Kidney epithelial cell (primary cell): ENCODE results near the gene ZBTB21. TPM values are rescaled to one million over a fixed set of nuclear protein-coding genes. Genes with fewer than 3 reads are reported as not detected.

Source experiments
- DNase-seq: peaks from one replicate; pipeline ENCODE4 v3.0.0-alpha.2; 2010; ENCODE audit warnings: low read depth
- H3K27me3 ChIP-seq: 2 replicates; pipeline ENCODE4 v1.6.0; 2011; ENCODE audit warnings: low read length; ENCODE audit not compliant: control insufficient read depth, insufficient read depth
- H3K36me3 ChIP-seq: 2 replicates; pipeline ENCODE4 v1.5.1; 2011; ENCODE audit warnings: low read length; ENCODE audit not compliant: control insufficient read depth, insufficient read depth
- H3K4me3 ChIP-seq: 2 replicates; pipeline ENCODE4 v1.5.1; 2011; ENCODE audit warnings: low read depth, mild to moderate bottlenecking, control low read depth, low read length
- CTCF ChIP-seq: IDR thresholded peaks from 2 replicates; pipeline ENCODE4 v1.5.1; 2011; ENCODE audit warnings: mild to moderate bottlenecking, moderate library complexity, low read length, control low read depth, inconsistent platforms; ENCODE audit not compliant: insufficient read depth, poor library complexity, severe bottlenecking
- total RNA-seq: library from RNA; depleted of rRNA; stranded (reverse); fragments of >200 nt; gene quantifications from 2 replicates; pipeline ENCODE4 v1.2.3, GENCODE V29; 2015

Gene ZBTB21
- total RNA-seq, 1 donor from 2014 or later: 13.8 TPM

- no peaks in the 10 kb centered on the region for H3K36me3 ChIP-seq
- no peak for TF ChIP-seq CTCF
- no peak overlapping the region for H3K4me3 ChIP-seq
- H3K27me3 ChIP-seq: no peaks in the 10 kb centered on the region
- DNase-seq: no peak
These were observed 32.5 kb upstream of the ZBTB21 start for GRCh38 chr21:42042651-42043050.

GRCh38 chr21:42041711-42042110 lies 31.6 kb upstream of the ZBTB21 start:
- DNase-seq: no peak
- no peaks in the 10 kb centered on the region for H3K27me3 ChIP-seq
- no peak overlapping the region for H3K4me3 ChIP-seq
- no peaks in the 10 kb centered on the region for H3K36me3 ChIP-seq
- TF ChIP-seq CTCF: no peak

- TF ChIP-seq CTCF: no peak
- Histone ChIP-seq H3K36me3 (no peaks in the 10 kb centered on the region), H3K27me3 (no peaks in the 10 kb centered on the region), H3K4me3 (no peak overlapping the region)
- DNase-seq: no peak
These were observed 31.1 kb upstream of the ZBTB21 start for GRCh38 chr21:42041246-42041645.

- Histone ChIP-seq H3K4me3 (no peak overlapping the region), H3K27me3 (no peaks in the 10 kb centered on the region), H3K36me3 (no peaks in the 10 kb centered on the region)
- DNase-seq: peak; percentile 100
- TF ChIP-seq CTCF: no peak
These were observed 30.4 kb upstream of the ZBTB21 start for GRCh38 chr21:42040411-42041180.

GRCh38 chr21:42039911-42040351 lies 29.8 kb upstream of the ZBTB21 start:
- no peak for DNase-seq
- Histone ChIP-seq H3K36me3 (no peaks in the 10 kb centered on the region), H3K4me3 (no peak overlapping the region), H3K27me3 (no peaks in the 10 kb centered on the region)
- no peak for TF ChIP-seq CTCF

GRCh38 chr21:42039470-42039901 lies 29.3 kb upstream of the ZBTB21 start:
- no peak for TF ChIP-seq CTCF
- H3K36me3 ChIP-seq: no peaks in the 10 kb centered on the region
- H3K4me3 ChIP-seq: no peak overlapping the region
- H3K27me3 ChIP-seq: no peaks in the 10 kb centered on the region
- DNase-seq: no peak
